Upper lobe of right lung (tissue), 1 donor: ENCODE data around the gene S100A4. TPM values are rescaled to one million over a fixed set of nuclear protein-coding genes. Genes with fewer than 3 reads are reported as not detected.
"Not testable (repeated sequence)": the region's sequence is repeated elsewhere in the genome, so short reads cannot be mapped to it uniquely, and the experiment has no call there.

Source experiments
- ATAC-seq: fragments of 200-7000 bp; cut with Tn5 transposase; one replicate; pipeline ENCODE4 v1.9.1; 2020; ENCODE audit warnings: mild to moderate bottlenecking, moderate library complexity
- DNase-seq: peaks from one replicate; pipeline ENCODE4 v3.0.0-alpha.2; 2020
- H3K27ac ChIP-seq: fragments of 200-600 bp; one replicate; pipeline ENCODE4 v1.8.0; 2022
- H3K27me3 ChIP-seq: fragments of 200-600 bp; one replicate; pipeline ENCODE4 v1.8.0; 2022; ENCODE audit warnings: mild to moderate bottlenecking
- H3K36me3 ChIP-seq: fragments of 200-600 bp; one replicate; pipeline ENCODE4 v1.8.0; 2022
- H3K4me1 ChIP-seq: fragments of 200-600 bp; one replicate; pipeline ENCODE4 v1.8.0; 2022
- H3K4me3 ChIP-seq: fragments of 200-600 bp; one replicate; pipeline ENCODE4 v1.8.0; 2022; ENCODE audit warnings: mild to moderate bottlenecking
- H3K9me3 ChIP-seq: fragments of 200-600 bp; one replicate; pipeline ENCODE4 v1.8.0; 2022
- intact Hi-C: fragments of 100-400 bp; cut with DNase I; formaldehyde crosslinking; loops from one replicate; pipeline ENCODE4 v1.11.0; 2022
- total RNA-seq: library from RNA; stranded (reverse); fragmentation: NEBNext Ultra II Directional; extraction: Animal tissue kit (Norgen Biotek cat#: 25700); gene quantifications from one replicate; pipeline ENCODE4 v1.2.1, GENCODE V29; 2021
- TF ChIP-seq, protein P1 (sequence below): fragments of 200-600 bp; IDR thresholded peaks from one replicate; pipeline ENCODE4 v1.8.0; 2022; ENCODE audit warnings: antibody characterized with exemption
- donor health status: DM: no; HTN: yes; CAD: no; lungs with severe emphysema.

S100A4 gene
- total RNA-seq, 1 donor from 2014 or later: 377 TPM

- ATAC-seq: no peak
- Histone ChIP-seq H3K4me3 (no peak overlapping the region), H3K4me1 (no peaks in the 10 kb centered on the region), H3K27me3 (no peaks in the 10 kb centered on the region), H3K36me3 (no peaks in the 10 kb centered on the region), H3K9me3 (no peaks in the 10 kb centered on the region), H3K27ac (no peak overlapping the region)
- intact Hi-C loops: no loop called here
- TF ChIP-seq, protein P1, sequence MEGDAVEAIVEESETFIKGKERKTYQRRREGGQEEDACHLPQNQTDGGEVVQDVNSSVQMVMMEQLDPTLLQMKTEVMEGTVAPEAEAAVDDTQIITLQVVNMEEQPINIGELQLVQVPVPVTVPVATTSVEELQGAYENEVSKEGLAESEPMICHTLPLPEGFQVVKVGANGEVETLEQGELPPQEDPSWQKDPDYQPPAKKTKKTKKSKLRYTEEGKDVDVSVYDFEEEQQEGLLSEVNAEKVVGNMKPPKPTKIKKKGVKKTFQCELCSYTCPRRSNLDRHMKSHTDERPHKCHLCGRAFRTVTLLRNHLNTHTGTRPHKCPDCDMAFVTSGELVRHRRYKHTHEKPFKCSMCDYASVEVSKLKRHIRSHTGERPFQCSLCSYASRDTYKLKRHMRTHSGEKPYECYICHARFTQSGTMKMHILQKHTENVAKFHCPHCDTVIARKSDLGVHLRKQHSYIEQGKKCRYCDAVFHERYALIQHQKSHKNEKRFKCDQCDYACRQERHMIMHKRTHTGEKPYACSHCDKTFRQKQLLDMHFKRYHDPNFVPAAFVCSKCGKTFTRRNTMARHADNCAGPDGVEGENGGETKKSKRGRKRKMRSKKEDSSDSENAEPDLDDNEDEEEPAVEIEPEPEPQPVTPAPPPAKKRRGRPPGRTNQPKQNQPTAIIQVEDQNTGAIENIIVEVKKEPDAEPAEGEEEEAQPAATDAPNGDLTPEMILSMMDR: no peak
- no peak for DNase-seq
Observed at GRCh38 chr1:153585006-153585405, 39.4 kb upstream of the S100A4 start.

DNA sequence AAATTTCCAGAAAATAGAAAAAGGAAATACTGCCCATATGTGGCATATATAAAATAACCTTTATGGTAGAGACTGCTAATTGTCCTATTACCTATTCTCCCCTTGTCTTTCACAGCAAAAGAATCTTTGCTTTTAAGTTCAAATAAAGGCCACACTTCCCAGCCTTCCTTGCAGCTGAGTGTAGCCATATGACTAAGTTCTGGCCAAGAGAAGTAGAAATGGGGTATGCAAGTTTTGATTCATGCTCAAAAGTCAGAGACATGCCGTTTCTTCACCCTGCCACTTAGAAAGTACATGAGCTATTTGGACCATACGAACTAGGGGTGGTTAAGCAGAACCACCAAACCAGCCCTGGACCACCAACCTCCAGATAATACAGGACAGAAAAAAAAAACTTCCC is 38.4 kb upstream of the S100A4 start:
- TF ChIP-seq, protein P1: no peak
- ATAC-seq: no peak
- no peak for DNase-seq
- Histone ChIP-seq H3K4me3 (no peak overlapping the region), H3K9me3 (no peaks in the 10 kb centered on the region), H3K27ac (no peak overlapping the region), H3K36me3 (no peaks in the 10 kb centered on the region), H3K27me3 (no peaks in the 10 kb centered on the region), H3K4me1 (no peaks in the 10 kb centered on the region)
- intact Hi-C loops: no loop called here

DNA sequence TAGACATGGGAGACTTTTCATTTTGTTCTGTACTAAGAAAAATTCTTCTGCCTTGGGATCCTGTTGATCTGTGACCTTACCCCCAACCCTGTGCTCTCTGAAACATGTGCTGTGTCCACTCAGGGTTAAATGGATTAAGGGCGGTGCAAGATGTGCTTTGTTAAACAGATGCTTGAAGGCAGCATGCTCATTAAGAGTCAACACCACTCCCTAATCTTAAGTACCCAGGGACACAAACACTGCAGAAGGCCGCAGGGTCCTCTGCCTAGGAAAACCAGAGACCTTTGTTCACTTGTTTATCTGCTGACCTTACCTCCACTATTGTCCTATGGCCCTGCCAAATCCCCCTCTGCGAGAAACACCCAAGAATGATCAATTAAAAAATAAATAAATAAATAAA is 37.9 kb upstream of the S100A4 start:
- ATAC-seq, H3K4me1 ChIP-seq, H3K27ac ChIP-seq, H3K9me3 ChIP-seq, DNase-seq, H3K4me3 ChIP-seq, H3K36me3 ChIP-seq, H3K27me3 ChIP-seq, intact Hi-C loops: not testable (repeated sequence)

GRCh38 chr1:153582836-153583235 is 37.2 kb upstream of the S100A4 start:
- DNase-seq, H3K9me3 ChIP-seq, H3K4me1 ChIP-seq, H3K36me3 ChIP-seq, H3K27ac ChIP-seq, intact Hi-C loops, H3K27me3 ChIP-seq, H3K4me3 ChIP-seq, ATAC-seq: not testable (repeated sequence)

- DNase-seq (no peak), ATAC-seq (no peak)
- H3K27ac ChIP-seq: no peak overlapping the region
- H3K4me3 ChIP-seq: no peak overlapping the region
- intact Hi-C loops: loop anchor here (10.0 kb wide), 1 partner anchor 46 kb away; the partner anchor contains the start of genes S100A1 and S100A13
- H3K9me3 ChIP-seq: no peaks in the 10 kb centered on the region
- H3K27me3 ChIP-seq: no peaks in the 10 kb centered on the region
- no peaks in the 10 kb centered on the region for H3K4me1 ChIP-seq
- TF ChIP-seq, protein P1: no peak
- no peaks in the 10 kb centered on the region for H3K36me3 ChIP-seq
Observed at GRCh38 chr1:153578936-153579335, 33.3 kb upstream of the S100A4 start.

- intact Hi-C loops: loop anchor here (10.0 kb wide), 1 partner anchor 46 kb away; the partner anchor contains the start of genes S100A1 and S100A13
- DNase-seq: no peak
- no peak for ATAC-seq
- TF ChIP-seq, protein P1: no peak
- Histone ChIP-seq H3K27ac (no peak overlapping the region), H3K4me3 (no peak overlapping the region), H3K4me1 (no peaks in the 10 kb centered on the region), H3K27me3 (no peaks in the 10 kb centered on the region), H3K36me3 (no peaks in the 10 kb centered on the region), H3K9me3 (no peaks in the 10 kb centered on the region)
Observed at GRCh38 chr1:153578490-153578889, 32.9 kb upstream of the S100A4 start.

DNA sequence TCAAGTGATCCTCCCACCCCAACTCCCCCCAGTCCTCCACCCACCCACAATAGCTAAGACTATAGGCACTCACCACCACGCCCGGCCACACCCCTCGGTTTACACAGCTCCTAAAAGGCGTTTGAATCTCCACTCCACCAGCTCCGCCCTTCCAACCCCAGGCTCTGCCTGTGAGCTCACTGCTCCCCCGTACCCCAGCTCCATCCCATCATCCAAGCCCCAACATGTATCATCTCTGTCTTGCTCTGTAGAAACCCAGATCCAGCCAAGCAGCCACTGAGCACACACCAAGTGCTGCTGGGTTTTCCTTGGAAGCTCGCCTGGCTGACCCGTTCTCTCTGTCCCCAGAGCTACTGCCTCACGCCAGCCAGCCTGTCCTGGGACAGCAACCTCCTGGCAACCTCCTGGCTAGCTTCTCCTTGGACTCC is 32.0 kb upstream of the S100A4 start:
- ATAC-seq: peak; percentile 45
- Histone ChIP-seq H3K36me3 (no peaks in the 10 kb centered on the region), H3K27me3 (no peaks in the 10 kb centered on the region), H3K27ac (no peak overlapping the region), H3K9me3 (no peaks in the 10 kb centered on the region), H3K4me3 (no peak overlapping the region), H3K4me1 (peaks cover 3% of the 10 kb centered on the region)
- no peak for DNase-seq
- TF ChIP-seq, protein P1: no peak
- intact Hi-C loops: loop anchor here (10.0 kb wide), 1 partner anchor 47 kb away; the partner anchor contains the start of genes S100A1 and S100A13
